K562 (cell line): ENCODE data around the gene TBC1D2B. TPM values are rescaled to one million over a fixed set of nuclear protein-coding genes. Genes with fewer than 3 reads are reported as not detected.
A peak's percentile ranks its signal among the peaks of the same experiment; 100 is the strongest.

Experiments
- ATAC-seq: fragments of 200-7000 bp; cut with Tn5 transposase; 3 replicates; pipeline ENCODE4 v1.9.1; 2020; ENCODE audit warnings: moderate library complexity
- BruUV-seq: library from RNA; stranded (reverse); fragments of 400-500 nt; replicated peaks from 2 replicates; lab custom pipeline; 2021; lab: Mats Ljungman, UMichigan
- CTCF ChIA-PET: fragments of 300-600 bp; formaldehyde crosslinking; extraction: SDS; loops from one replicate; lab custom pipeline; 2021; ENCODE audit warnings: low intra/inter-chr PET ratio; lab: Yijun Ruan, JAX
- POLR2A ChIA-PET: fragments of 300-600, 350-650 bp; sonication (Branson Sonifier 250); formaldehyde crosslinking; extraction: SDS; loops from one replicate; lab custom pipeline; 2021; ENCODE audit warnings: antibody characterized with exemption, inconsistent platforms; lab: Yijun Ruan, JAX
- DNase-seq, 4 experiments: peaks; one replicate each; pipeline versions ENCODE4 v3.0.0 to v3.0.0-alpha.2; 2011 to 2018; ENCODE audit warnings: low spot score in 3 of 4, mixed read lengths in 3 of 4; ENCODE audit errors: extremely low read depth in 1 of 4
- FAIRE-seq: peaks from 2 replicates; lab custom pipeline; 2011; peaks lifted over from hg19 to GRCh38; lab: Jason Lieb, UNC
- H2AFZ ChIP-seq: 2 replicates; pipeline ENCODE4 v1.6.0; 2011; ENCODE audit warnings: low read depth, low read length, control low read depth, inconsistent platforms
- H3K27ac ChIP-seq: fragments of 200-600 bp; 3 replicates; pipeline ENCODE4 v1.8.0; 2011; ENCODE audit warnings: low read depth, mild to moderate bottlenecking, control low read depth, inconsistent platforms, low read length, moderate library complexity, mixed read lengths; ENCODE audit errors: extremely low read depth
- H3K27me3 ChIP-seq, 2 experiments: fragments of 300-600 bp in 1 of 2; 2 replicates in 1 of 2; 3 replicates in 1 of 2; pipeline versions ENCODE4 v1.6.0 to v1.8.0; 2011; ENCODE audit warnings: inconsistent platforms in 2 of 2, low read length in 2 of 2, mild to moderate bottlenecking in 1 of 2, mixed read lengths in 1 of 2, moderate library complexity in 1 of 2; ENCODE audit not compliant: control insufficient read depth in 2 of 2, insufficient read depth in 2 of 2
- H3K36me3 ChIP-seq: fragments of 300-600 bp; 3 replicates; pipeline ENCODE4 v1.8.0; 2011; ENCODE audit warnings: mild to moderate bottlenecking, low read length, inconsistent platforms; ENCODE audit not compliant: control insufficient read depth, insufficient read depth
- H3K4me1 ChIP-seq, 2 experiments: fragments of 200-600 bp in 1 of 2; replicated peaks in 1 of 2; 2 replicates in 1 of 2; 3 replicates in 1 of 2; pipeline versions ENCODE4 v1.5.1 to v1.8.0; 2011; ENCODE audit warnings: inconsistent platforms in 2 of 2, low read length in 2 of 2, mild to moderate bottlenecking in 1 of 2, mixed read lengths in 1 of 2, moderate library complexity in 1 of 2; ENCODE audit not compliant: control insufficient read depth in 2 of 2, insufficient read depth in 2 of 2
- H3K4me2 ChIP-seq: 2 replicates; pipeline ENCODE4 v1.6.1; 2011; ENCODE audit warnings: low read length, control low read depth, inconsistent platforms, mixed read lengths; ENCODE audit not compliant: insufficient read depth
- H3K4me3 ChIP-seq: fragments of 200-600 bp; sonication (generic), shearing (Covaris generic); 2 replicates; pipeline ENCODE4 v1.5.1; 2016; ENCODE audit warnings: control low read depth, inconsistent platforms
- H3K79me2 ChIP-seq: fragments of 200-600 bp; 3 replicates; pipeline ENCODE4 v1.8.0; 2011; ENCODE audit warnings: low read length, inconsistent platforms; ENCODE audit not compliant: control insufficient read depth, insufficient read depth
- H3K9ac ChIP-seq, 2 experiments: 2 replicates each; pipeline versions ENCODE4 v1.6.0 to v1.6.1; 2011; ENCODE audit warnings: low read depth in 2 of 2, low read length in 2 of 2, control low read depth in 1 of 2, inconsistent platforms in 1 of 2, mild to moderate bottlenecking in 1 of 2, mixed read lengths in 1 of 2; ENCODE audit not compliant: insufficient read depth in 1 of 2
- H3K9me1 ChIP-seq: one replicate; pipeline ENCODE4 v1.6.0; 2011; ENCODE audit warnings: inconsistent platforms, mild to moderate bottlenecking, low read length, moderate library complexity; ENCODE audit not compliant: control insufficient read depth, insufficient read depth
- H3K9me3 ChIP-seq: replicated peaks from 2 replicates; pipeline ENCODE4 v1.5.1; 2011; ENCODE audit warnings: low read depth, low read length, inconsistent platforms; ENCODE audit not compliant: control insufficient read depth, insufficient read depth
- H4K20me1 ChIP-seq: replicated peaks from 2 replicates; pipeline ENCODE4 v1.6.1; 2011; ENCODE audit warnings: low read length, inconsistent platforms, mixed read lengths; ENCODE audit not compliant: control insufficient read depth, insufficient read depth
- BRD9 ChIP-seq: fragments of 450-650 bp; IDR thresholded peaks from 2 replicates; pipeline ENCODE4 v1.6.1; 2018; ENCODE audit warnings: low read depth; ENCODE audit not compliant: partially characterized antibody
- HDGF ChIP-seq: fragments of 450-650 bp; IDR thresholded peaks from 2 replicates; pipeline ENCODE4 v1.6.1; 2016
- MTA2 ChIP-seq: fragments of 450-650 bp; IDR thresholded peaks from 2 replicates; pipeline ENCODE4 v1.6.1; 2016; ENCODE audit warnings: low read depth
- PURB ChIP-seq: sonication (generic); formaldehyde crosslinking; IDR thresholded peaks from 2 replicates; pipeline ENCODE4 v1.9.0; 2021; ENCODE audit warnings: low read depth, mild to moderate bottlenecking, missing genetic modification reagents
- RBFOX2 ChIP-seq: fragments of 200-400 bp; formaldehyde crosslinking; IDR thresholded peaks from 2 replicates; pipeline ENCODE4 v1.6.1; 2017; ENCODE audit warnings: low read depth, mild to moderate bottlenecking, low read length, moderate library complexity
- RNF2 ChIP-seq: sonication (generic); IDR thresholded peaks from 2 replicates; pipeline ENCODE4 v1.6.1; 2016
- TEAD1 ChIP-seq, 2 experiments: fragments of 450-650 bp in 1 of 2; sonication (generic) in 1 of 2; formaldehyde crosslinking; IDR thresholded peaks; 2 replicates each; pipeline versions ENCODE4 v1.4.0 to v1.8.0; 2020 to 2022; ENCODE audit warnings: mild to moderate bottlenecking in 2 of 2, missing genetic modification reagents in 1 of 2
- YY1 ChIP-seq, 3 experiments: IDR thresholded peaks; 2 replicates each; pipeline ENCODE4 v1.6.1; 2011; ENCODE audit warnings: low read length in 2 of 3, mild to moderate bottlenecking in 2 of 3, moderate library complexity in 2 of 3, borderline replicate concordance in 1 of 3, control low read depth in 1 of 3, low read depth in 1 of 3; ENCODE audit not compliant: insufficient read depth in 3 of 3, insufficient replicate concordance in 2 of 3, control insufficient read depth in 1 of 3, insufficient read length in 1 of 3; ENCODE audit errors: extremely low read depth in 1 of 3
- ZFP30 ChIP-seq: fragments of 250-450 bp; sonication (Bioruptor Pico); IDR thresholded peaks from 2 replicates; pipeline ENCODE4 v1.8.0; 2022; ENCODE audit warnings: moderate library complexity, mild to moderate bottlenecking, inconsistent platforms, borderline replicate concordance
- WGBS: fragments of 100-300 bp; shearing (Covaris generic); methylation state at CpG from one replicate; pipeline ENCODE4 v1.1.6; 2016; ENCODE audit warnings: low coverage, mixed read lengths; ENCODE audit not compliant: insufficient coverage; ENCODE audit errors: missing lambda C conversion rate; 5-methylcytosine and 5-hydroxymethylcytosine counted together
- in situ Hi-C: fragments of 300-500 bp; cut with MboI; formaldehyde crosslinking; loops from 4 replicates; pipeline ENCODE4 v1.15.0; 2018; ENCODE audit warnings: inconsistent platforms, mixed read lengths
- intact Hi-C: fragments of 100-400 bp; cut with micrococcal nuclease; formaldehyde crosslinking; loops from 2 replicates; pipeline ENCODE4 v1.14.2; 2022
- polyA plus RNA-seq, 8 experiments: library from polyadenylated mRNA; depleted of rRNA in 4 of 8; stranded (reverse) in 5 of 8; unstranded in 3 of 8; fragments of >200 nt; fragmentation: Nextera tagmentation in 2 of 8; fragmentation: Illumina TruSeq in 1 of 8; extraction: Ambion mirVana in 2 of 8; extraction: Trizol in 1 of 8; gene quantifications; 2 replicates each; pipeline versions ENCODE4 v1.2.1 to v1.2.3, GENCODE V29; 2011 to 2014; ENCODE audit warnings: inconsistent platforms in 1 of 8, missing spikeins in 1 of 8
- total RNA-seq, 7 experiments: library from RNA; depleted of rRNA in 6 of 7; stranded (reverse); fragments of >200 nt in 6 of 7; fragmentation: Illumina TruSeq in 2 of 7; extraction: Trizol in 2 of 7; gene quantifications; 2 replicates each; pipeline versions ENCODE4 v1.2.1 to v1.2.3, GENCODE V29; 2011 to 2021; ENCODE audit warnings: low replicate concordance in 1 of 7

The TBC1D2B gene
- total and polyA plus RNA-seq, 9 of the 15 experiments (the other 6 are each of a cell fraction or from before 2014, with no cell fraction given) = 0.15 to 16.3 (median 8.9) TPM

DNA sequence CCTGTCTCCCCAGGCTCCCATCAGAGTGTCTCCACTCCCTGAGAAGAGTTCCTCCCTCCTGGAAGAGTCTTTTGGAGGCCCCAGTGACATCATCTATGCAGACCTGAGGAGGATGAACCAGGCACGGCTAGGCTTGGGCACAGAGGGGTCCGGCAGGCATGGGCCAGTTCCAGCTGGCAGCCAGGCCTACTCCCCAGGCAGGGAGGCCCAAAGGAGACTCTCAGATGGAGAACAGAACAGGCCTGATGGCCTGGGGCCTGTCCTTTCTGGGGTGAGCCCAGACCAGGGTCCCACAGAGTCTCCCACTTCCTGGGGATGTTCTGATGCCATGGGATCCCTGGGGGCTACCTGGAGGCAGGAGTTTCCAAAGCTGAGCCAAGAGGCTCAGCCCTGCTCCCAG, 23.4 kb upstream of the TBC1D2B start:
- no peaks in the 10 kb centered on the region for H3K79me2 ChIP-seq
- peaks cover 6% of the 10 kb centered on the region; the same call in 1 of the 2 replicates for H4K20me1 ChIP-seq
- TF ChIP-seq TEAD1 (CRISPR knock-in tag; IDR thresholded peaks at IDR 0.05) (no peak), PURB (no peak), YY1 (IDR thresholded peaks at IDR 0.05; ENCODE audit: borderline replicate concordance in 1 of 3, control insufficient read depth in 1 of 3, extremely low read depth in 1 of 3, insufficient read depth in 3 of 3, insufficient read length in 1 of 3, insufficient replicate concordance in 2 of 3, low read depth in 1 of 3, low read length in 2 of 3) (no peak), ZFP30 (CRISPR knock-in tag) (no peak), MTA2 (no peak), HDGF (no peak), BRD9 (no peak), RBFOX2 (no peak), RNF2 (no peak)
- FAIRE-seq (no peak), DNase-seq (no peak), ATAC-seq (no peak)
- H3K9me3 ChIP-seq = no peaks in the 10 kb centered on the region
- ChIA-PET POLR2A (interaction anchor here (0.6 kb wide), 2 partner anchors 96 to 414 kb away, joined by 3 to 4 read pairs; no protein-coding TSS in a partner anchor), CTCF (no interaction called here)
- H3K27me3 ChIP-seq = peaks cover 0 to 12% of the 10 kb centered on the region in 2 experiments; a peak in 4 of 5 replicates
- H3K4me2 ChIP-seq = no peak overlapping the region
- in situ Hi-C loops (no loop called here), intact Hi-C loops (no loop called here)
- WGBS = 23% methylated on average over 2 of the region's 2 CpGs
- H3K9me1 ChIP-seq = no peaks in the 10 kb centered on the region
- H3K27ac ChIP-seq = no peak overlapping the region
- H3K9ac ChIP-seq = peak overlapping the region in 1 of 2 experiments; percentile 13; a peak in 1 of 4 replicates
- H3K4me3 ChIP-seq = no peak overlapping the region
- BruUV-seq = no TSS peak
- peaks cover 0 to 8% of the 10 kb centered on the region in 2 experiments; a peak in 2 of 5 replicates for H3K4me1 ChIP-seq
- H3K36me3 ChIP-seq = no peaks in the 10 kb centered on the region
- H2AFZ ChIP-seq = no peak overlapping the region
